Left kidney (tissue), 2 donors: ENCODE measurements around the gene MS4A10. TPM values are rescaled to one million over a fixed set of nuclear protein-coding genes. Genes with fewer than 3 reads are reported as not detected.
A peak's percentile ranks its signal among the peaks of the same experiment; 100 is the strongest.

Experiments
- DNase-seq: peaks from one replicate; pipeline ENCODE4 v3.0.0-alpha.2; 2013
- polyA plus RNA-seq: library from polyadenylated mRNA; unstranded; fragments of 120-200 nt; gene quantifications from one replicate; pipeline ENCODE4 v1.2.1, GENCODE V29; 2013; ENCODE audit not compliant: insufficient read length

MS4A10 gene
- polyA plus RNA-seq, 1 donor, result 0.38 TPM

GRCh38 chr11:60825118-60825517 is 40.0 kb downstream of the MS4A10 start:
- no peak for DNase-seq

- DNase-seq, result no peak
These were observed 40.7 kb downstream of the MS4A10 start for GRCh38 chr11:60825790-60826189.

GRCh38 chr11:60830478-60831142 is 45.5 kb downstream of the MS4A10 start:
- DNase-seq, result no peak

GRCh38 chr11:60831143-60831500 is 46.0 kb downstream of the MS4A10 start:
- DNase-seq, result peak; percentile 66

GRCh38 chr11:60831501-60832079 is 46.5 kb downstream of the MS4A10 start:
- DNase-seq, result no peak

- DNase-seq, result no peak
These were observed 49.8 kb downstream of the MS4A10 start for GRCh38 chr11:60834742-60835533.

GRCh38 chr11:60835534-60835846 is 50.4 kb downstream of the MS4A10 start:
- no peak for DNase-seq

GRCh38 chr11:60836866-60837515 is 51.9 kb downstream of the MS4A10 start:
- no peak for DNase-seq

GRCh38 chr11:60838132-60838531 is 53.0 kb downstream of the MS4A10 start:
- DNase-seq, result no peak

- no peak for DNase-seq
These were observed 55.6 kb downstream of the MS4A10 start for GRCh38 chr11:60840470-60841430.

GRCh38 chr11:60841797-60842667 is 56.9 kb downstream of the MS4A10 start, which contains the start of gene CCDC86:
Gene CCDC86 (plus strand): TSS chr11:60842113. CDS start chr11:60842125, 12 bp downstream.
- DNase-seq, result peak; percentile 96

- no peak for DNase-seq
These were observed 57.8 kb downstream of the MS4A10 start for GRCh38 chr11:60842668-60843600.

GRCh38 chr11:60844045-60844869 is 59.1 kb downstream of the MS4A10 start:
- DNase-seq, result no peak

GRCh38 chr11:60844870-60845221 is 59.7 kb downstream of the MS4A10 start:
- no peak for DNase-seq

- no peak for DNase-seq
These were observed 60.2 kb downstream of the MS4A10 start for GRCh38 chr11:60845338-60845737.

GRCh38 chr11:60847281-60847680 is 62.1 kb downstream of the MS4A10 start:
- no peak for DNase-seq

- no peak for DNase-seq
These were observed 62.8 kb downstream of the MS4A10 start for GRCh38 chr11:60847896-60848295.

- DNase-seq, result no peak
These were observed 63.6 kb downstream of the MS4A10 start for GRCh38 chr11:60848714-60849151.
